Right lobe of liver (tissue), 6 donors: ENCODE results near the gene KIAA1549. TPM values are rescaled to one million over a fixed set of nuclear protein-coding genes. Genes with fewer than 3 reads are reported as not detected.

ENCODE experiments used
- ATAC-seq, 4 donors: fragments of 200-7000 bp; cut with Tn5 transposase; one replicate each; pipeline ENCODE4 v1.9.1; 2020; ENCODE audit warnings: mild to moderate bottlenecking in 4 of 4, moderate library complexity in 4 of 4
- DNase-seq, 3 donors: peaks; one replicate each; pipeline ENCODE4 v3.0.0-alpha.2; 2020
- H3K27ac ChIP-seq, 3 donors: fragments of 200-600 bp; one replicate each; pipeline ENCODE4 v1.8.0; 2022
- H3K27me3 ChIP-seq, 2 donors: fragments of 200-600 bp; one replicate each; pipeline ENCODE4 v1.8.0; 2022
- H3K36me3 ChIP-seq, 4 donors: fragments of 200-600 bp; sonication (generic) in 1 of 4; one replicate each; pipeline versions ENCODE4 v1.5.1 to v1.8.0; 2017 to 2022; ENCODE audit warnings: control low read depth in 1 of 4
- H3K4me1 ChIP-seq, 4 donors: fragments of 200-600 bp; sonication (generic) in 1 of 4; one replicate each; pipeline versions ENCODE4 v1.5.1 to v1.8.0; 2017 to 2022; ENCODE audit warnings: control low read depth in 1 of 4
- H3K4me3 ChIP-seq, 3 donors: fragments of 200-600 bp; one replicate each; pipeline ENCODE4 v1.8.0; 2022
- H3K9me3 ChIP-seq, 4 donors: fragments of 200-600 bp; sonication (generic) in 1 of 4; one replicate each; pipeline versions ENCODE4 v1.5.1 to v1.8.0; 2017 to 2022; ENCODE audit warnings: control low read depth in 1 of 4
- CTCF ChIP-seq, 4 donors: fragments of 200-600 bp in 3 of 4; fragments of 450-650 bp in 1 of 4; IDR thresholded peaks; one replicate each; pipeline versions ENCODE4 v1.5.1 to v1.8.0; 2016 to 2022; ENCODE audit warnings: antibody characterized with exemption in 4 of 4, mild to moderate bottlenecking in 2 of 4
- POLR2A ChIP-seq: fragments of 450-650 bp; IDR thresholded peaks from one replicate; pipeline ENCODE4 v1.6.1; 2017; ENCODE audit warnings: antibody characterized with exemption, mild to moderate bottlenecking
- WGBS: methylation state at CpG from one replicate; pipeline ENCODE4 v1.1.6; 2018; ENCODE audit warnings: low coverage, low lambda C conversion rate; ENCODE audit not compliant: insufficient coverage; ENCODE audit errors: missing lambda C conversion rate; 5-methylcytosine and 5-hydroxymethylcytosine counted together
- intact Hi-C, 2 donors: fragments of 100-400 bp; cut with DNase I; formaldehyde crosslinking; loops; one replicate each; pipeline versions ENCODE4 v1.11.2 to v1.14.1; 2022
- total RNA-seq, 6 experiments: library from RNA; depleted of rRNA in 2 of 6; stranded (reverse); fragments of >200 nt in 2 of 6; fragmentation: NEBNext Ultra II Directional in 3 of 6; extraction: Animal tissue kit (Norgen Biotek cat#: 25700) in 3 of 6; gene quantifications; one replicate each; pipeline versions ENCODE4 v1.1.0 to v1.2.4, GENCODE V29; 2016 to 2023
- donor health status: DM: no; HTN: yes; CAD: no.
- donor health status: DM: no; HTN: no; CAD: no.
- donor health status: DM: no; HTN: no; CAD: no.
- donor health status: DM: no; HTN: yes; CAD: no.
- donor health status: DM: no; HTN: yes; CAD: no.

The KIAA1549 gene
- total RNA-seq, 6 experiments from 2014 or later, result 0.56 to 1.9 (median 0.68) TPM

- 88% methylated on average over 11 of the region's 12 CpGs for WGBS
- Histone ChIP-seq H3K4me1 (peaks cover 0 to 22% (median 3%) of the 10 kb centered on the region in 4 donors), H3K4me3 (no peak overlapping the region), H3K27me3 (no peaks in the 10 kb centered on the region), H3K27ac (no peak overlapping the region), H3K36me3 (no peaks in the 10 kb centered on the region), H3K9me3 (no peaks in the 10 kb centered on the region)
- ATAC-seq (no peak), DNase-seq (no peak)
- TF ChIP-seq POLR2A, result no peak
- TF ChIP-seq CTCF (IDR thresholded peaks at IDR 0.05), result no peak
- intact Hi-C loops, result no loop called here
Observed at GRCh38 chr7:138889582-138890498, 91.3 kb downstream of the KIAA1549 start.

DNA sequence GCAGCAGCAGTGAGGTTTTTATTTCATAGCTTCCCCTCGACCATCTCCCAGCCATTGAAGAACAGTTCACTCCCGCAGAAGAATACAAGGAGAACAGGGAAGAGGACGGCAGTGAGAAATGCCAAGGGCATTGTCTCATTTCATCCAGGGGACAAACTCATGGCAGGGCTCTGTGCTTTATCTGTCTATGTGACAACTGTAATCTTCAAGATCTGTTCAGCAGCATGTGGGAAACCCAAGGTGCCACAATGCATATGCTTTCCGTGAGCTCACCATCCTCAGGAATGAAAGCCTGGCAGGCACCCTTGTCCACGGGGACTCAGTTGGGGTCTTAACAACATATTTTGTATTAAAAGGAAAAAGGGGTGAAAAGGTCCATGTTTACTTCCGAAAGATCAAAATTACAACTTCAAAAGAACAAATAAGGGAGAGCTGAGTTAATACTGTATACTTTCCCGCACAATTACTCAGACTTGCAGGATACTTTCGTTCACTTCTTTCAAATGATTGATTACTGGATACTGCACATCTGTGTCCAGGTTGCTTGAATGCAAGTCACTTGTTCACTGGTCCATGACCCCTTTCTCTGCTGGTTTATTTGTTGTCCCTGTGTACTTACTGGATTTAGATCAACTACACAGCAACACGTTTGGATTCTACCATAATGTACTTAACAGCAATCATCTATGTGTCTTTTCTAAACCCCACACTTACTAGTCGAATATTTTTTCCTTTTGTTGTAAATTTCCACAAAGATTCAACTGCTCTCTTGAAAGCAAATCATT is 93.1 kb downstream of the KIAA1549 start:
- Histone ChIP-seq H3K9me3 (no peaks in the 10 kb centered on the region), H3K27ac (no peak overlapping the region), H3K36me3 (no peaks in the 10 kb centered on the region), H3K4me1 (peaks cover 0 to 22% (median 3%) of the 10 kb centered on the region in 4 donors), H3K27me3 (no peaks in the 10 kb centered on the region), H3K4me3 (no peak overlapping the region)
- intact Hi-C loops, result no loop called here
- peak; percentile 52 to 60 (median 56) for ATAC-seq
- whole genome bisulfite sequencing, result 55% methylated on average over 9 of the region's 10 CpGs
- no peak for TF ChIP-seq CTCF (IDR thresholded peaks at IDR 0.05)
- TF ChIP-seq POLR2A, result no peak
- DNase-seq, result no peak

GRCh38 chr7:138887085-138887710 is 94.0 kb downstream of the KIAA1549 start:
- Histone ChIP-seq H3K4me1 (peaks cover 0 to 22% (median 3%) of the 10 kb centered on the region in 4 donors), H3K36me3 (no peaks in the 10 kb centered on the region), H3K27ac (no peak overlapping the region), H3K27me3 (no peaks in the 10 kb centered on the region), H3K9me3 (no peaks in the 10 kb centered on the region), H3K4me3 (no peak overlapping the region)
- intact Hi-C loops, result no loop called here
- WGBS, result 86% methylated on average over 9 of the region's 9 CpGs
- no peak for DNase-seq
- no peak for ATAC-seq
- TF ChIP-seq CTCF (IDR thresholded peaks at IDR 0.05) (no peak), POLR2A (no peak)

DNA sequence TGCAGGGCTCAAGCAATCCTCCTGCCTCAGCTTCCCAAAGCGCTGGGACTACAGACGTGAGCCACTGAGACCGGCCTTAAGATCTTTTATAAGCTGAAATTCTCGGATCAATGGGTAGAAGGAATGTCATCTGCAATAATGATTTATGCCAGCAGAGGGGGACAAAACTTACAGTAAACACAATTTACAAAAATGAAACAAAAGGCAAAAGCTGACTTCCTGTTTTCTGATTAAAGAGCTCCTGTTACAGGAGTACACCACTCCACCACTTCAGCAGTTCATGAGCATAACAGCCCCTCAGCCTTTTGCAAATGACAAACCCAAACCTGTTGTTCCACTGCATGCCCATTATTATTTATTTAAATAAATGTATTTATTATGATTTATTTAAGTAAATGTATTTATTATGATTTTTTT is 94.7 kb downstream of the KIAA1549 start:
- TF ChIP-seq CTCF (IDR thresholded peaks at IDR 0.05) (peak; percentile 63 to 74 (median 68)), POLR2A (no peak)
- H3K4me3 ChIP-seq, result no peak overlapping the region
- H3K27ac ChIP-seq, result no peak overlapping the region
- H3K4me1 ChIP-seq, result peaks cover 0 to 22% (median 3%) of the 10 kb centered on the region in 4 donors
- no peaks in the 10 kb centered on the region for H3K9me3 ChIP-seq
- intact Hi-C loops, result no loop called here
- DNase-seq (no peak), ATAC-seq (peak; percentile 59 to 75 (median 66))
- no peaks in the 10 kb centered on the region for H3K27me3 ChIP-seq
- 21% methylated on average over 4 of the region's 4 CpGs for WGBS
- H3K36me3 ChIP-seq, result no peaks in the 10 kb centered on the region
